GM12892 (cell line): Measurements from ENCODE around the gene STK38L.

ENCODE experiments used
- POLR2AphosphoS5 ChIP-seq: IDR thresholded peaks from 2 replicates; pipeline ENCODE4 v1.6.1; 2011; ENCODE audit warnings: low read depth, low read length, control low read depth
- TAF1 ChIP-seq: IDR thresholded peaks from 2 replicates; pipeline ENCODE4 v1.6.1; 2011; ENCODE audit warnings: low read depth, mild to moderate bottlenecking, control low read depth, low read length, borderline replicate concordance

GRCh38 chr12:27336282-27336653 lies 92.2 kb downstream of the STK38L start:
- TF ChIP-seq POLR2AphosphoS5 (no peak), TAF1 (no peak)
